ENCODE measurements around the gene SRPX2. TPM values are rescaled to one million over a fixed set of nuclear protein-coding genes. Genes with fewer than 3 reads are reported as not detected.

SRPX2 gene
- total and polyA plus RNA-seq, 2 of the 13 experiments (the other 11 are each of a cell fraction or from before 2014, with no cell fraction given) = 1.5 to 6.7 TPM

DNA sequence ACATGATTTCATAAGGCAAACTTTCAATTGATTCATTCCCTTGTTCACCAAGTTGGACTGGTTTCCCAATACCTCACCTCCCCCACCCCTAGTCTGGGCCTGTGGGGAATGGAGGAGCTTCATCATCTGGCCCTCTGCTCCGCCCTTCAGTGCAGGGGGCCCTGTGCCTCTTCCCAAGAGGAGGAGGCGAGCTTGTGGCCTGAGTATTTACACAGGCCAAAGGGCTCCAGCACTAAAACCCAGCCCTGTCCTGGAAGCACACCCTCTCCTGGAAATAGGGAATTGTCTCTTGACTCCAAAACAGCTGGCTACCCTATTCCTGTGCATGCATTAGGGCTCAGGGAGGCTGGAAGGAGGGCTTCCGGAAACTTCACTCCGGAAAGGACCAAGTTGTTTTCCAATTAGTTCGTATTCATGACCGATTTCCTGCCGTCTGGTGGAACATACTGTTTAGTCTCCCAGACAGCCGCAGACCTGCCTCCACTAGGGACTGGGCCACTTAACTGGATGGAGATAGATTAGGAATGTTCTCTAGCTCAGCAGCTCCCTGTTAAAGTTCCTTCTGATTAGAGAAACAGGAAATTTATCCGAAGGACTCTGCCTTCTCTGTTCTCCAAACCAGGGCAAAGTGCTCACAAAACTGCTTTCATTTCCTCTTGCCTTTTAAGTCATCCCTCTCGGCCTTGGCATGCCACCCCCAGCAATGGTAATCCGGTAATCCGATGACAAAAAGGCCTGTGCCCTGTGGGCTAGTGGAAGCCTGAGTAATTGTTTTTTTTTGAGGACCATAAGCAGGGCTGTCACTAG, 5.8 kb downstream of the SRPX2 start (continued):
- TF ChIP-seq, protein P1, sequence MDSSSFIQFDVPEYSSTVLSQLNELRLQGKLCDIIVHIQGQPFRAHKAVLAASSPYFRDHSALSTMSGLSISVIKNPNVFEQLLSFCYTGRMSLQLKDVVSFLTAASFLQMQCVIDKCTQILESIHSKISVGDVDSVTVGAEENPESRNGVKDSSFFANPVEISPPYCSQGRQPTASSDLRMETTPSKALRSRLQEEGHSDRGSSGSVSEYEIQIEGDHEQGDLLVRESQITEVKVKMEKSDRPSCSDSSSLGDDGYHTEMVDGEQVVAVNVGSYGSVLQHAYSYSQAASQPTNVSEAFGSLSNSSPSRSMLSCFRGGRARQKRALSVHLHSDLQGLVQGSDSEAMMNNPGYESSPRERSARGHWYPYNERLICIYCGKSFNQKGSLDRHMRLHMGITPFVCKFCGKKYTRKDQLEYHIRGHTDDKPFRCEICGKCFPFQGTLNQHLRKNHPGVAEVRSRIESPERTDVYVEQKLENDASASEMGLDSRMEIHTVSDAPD (CRISPR knock-in tag; IDR thresholded peaks at IDR 0.05) = no peak
- TF ChIP-seq WIZ (CRISPR knock-in tag; IDR thresholded peaks at IDR 0.05) (no peak), HES4 (CRISPR knock-in tag; IDR thresholded peaks at IDR 0.05; ENCODE audit: borderline replicate concordance) (no peak), JARID2 (CRISPR knock-in tag; IDR thresholded peaks at IDR 0.05; ENCODE audit: insufficient replicate concordance) (no peak), HOXA7 (CRISPR knock-in tag; IDR thresholded peaks at IDR 0.05) (no peak), ZC3H13 (CRISPR knock-in tag; IDR thresholded peaks at IDR 0.05) (no peak), ZNF589 (CRISPR knock-in tag; conservative IDR thresholded peaks at IDR 0.05) (no peak), HOXA9 (CRISPR knock-in tag; IDR thresholded peaks at IDR 0.05; ENCODE audit: borderline replicate concordance) (no peak), HDAC6 (IDR thresholded peaks at IDR 0.05; ENCODE audit: low read depth, low read length) (no peak), U2AF2 (IDR thresholded peaks at IDR 0.05; ENCODE audit: low read depth, low read length) (no peak), KLF15 (CRISPR knock-in tag; IDR thresholded peaks at IDR 0.05; ENCODE audit: borderline replicate concordance) (no peak), TAF15 (IDR thresholded peaks at IDR 0.05; ENCODE audit: low read depth, low read length, poor library complexity, severe bottlenecking) (no peak), SNAI1 (CRISPR knock-in tag; IDR thresholded peaks at IDR 0.05; ENCODE audit: borderline replicate concordance) (no peak), FOSL2 (CRISPR knock-in tag; IDR thresholded peaks at IDR 0.05) (peak; percentile 58), PLRG1 (conservative IDR thresholded peaks at IDR 0.05) (no peak), ZNF138 (CRISPR knock-in tag; IDR thresholded peaks at IDR 0.05; ENCODE audit: low read depth) (no peak), SRSF9 (IDR thresholded peaks at IDR 0.05; ENCODE audit: borderline replicate concordance, insufficient read depth, low read depth, low read length, poor library complexity, severe bottlenecking) (no peak), GPN1 (CRISPR knock-in tag; IDR thresholded peaks at IDR 0.05; ENCODE audit: borderline replicate concordance) (no peak), RFX1 (IDR thresholded peaks at IDR 0.05) (no peak), ZNF747 (CRISPR knock-in tag; IDR thresholded peaks at IDR 0.05; ENCODE audit: borderline replicate concordance) (no peak), PRPF4 (IDR thresholded peaks at IDR 0.05; ENCODE audit: low read depth, low read length, poor library complexity, severe bottlenecking) (no peak)
- TF ChIP-seq, protein P2, sequence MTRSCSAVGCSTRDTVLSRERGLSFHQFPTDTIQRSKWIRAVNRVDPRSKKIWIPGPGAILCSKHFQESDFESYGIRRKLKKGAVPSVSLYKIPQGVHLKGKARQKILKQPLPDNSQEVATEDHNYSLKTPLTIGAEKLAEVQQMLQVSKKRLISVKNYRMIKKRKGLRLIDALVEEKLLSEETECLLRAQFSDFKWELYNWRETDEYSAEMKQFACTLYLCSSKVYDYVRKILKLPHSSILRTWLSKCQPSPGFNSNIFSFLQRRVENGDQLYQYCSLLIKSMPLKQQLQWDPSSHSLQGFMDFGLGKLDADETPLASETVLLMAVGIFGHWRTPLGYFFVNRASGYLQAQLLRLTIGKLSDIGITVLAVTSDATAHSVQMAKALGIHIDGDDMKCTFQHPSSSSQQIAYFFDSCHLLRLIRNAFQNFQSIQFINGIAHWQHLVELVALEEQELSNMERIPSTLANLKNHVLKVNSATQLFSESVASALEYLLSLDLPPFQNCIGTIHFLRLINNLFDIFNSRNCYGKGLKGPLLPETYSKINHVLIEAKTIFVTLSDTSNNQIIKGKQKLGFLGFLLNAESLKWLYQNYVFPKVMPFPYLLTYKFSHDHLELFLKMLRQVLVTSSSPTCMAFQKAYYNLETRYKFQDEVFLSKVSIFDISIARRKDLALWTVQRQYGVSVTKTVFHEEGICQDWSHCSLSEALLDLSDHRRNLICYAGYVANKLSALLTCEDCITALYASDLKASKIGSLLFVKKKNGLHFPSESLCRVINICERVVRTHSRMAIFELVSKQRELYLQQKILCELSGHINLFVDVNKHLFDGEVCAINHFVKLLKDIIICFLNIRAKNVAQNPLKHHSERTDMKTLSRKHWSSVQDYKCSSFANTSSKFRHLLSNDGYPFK (CRISPR knock-in tag; IDR thresholded peaks at IDR 0.05; ENCODE audit: borderline replicate concordance) = no peak
- TF ChIP-seq, protein P3, sequence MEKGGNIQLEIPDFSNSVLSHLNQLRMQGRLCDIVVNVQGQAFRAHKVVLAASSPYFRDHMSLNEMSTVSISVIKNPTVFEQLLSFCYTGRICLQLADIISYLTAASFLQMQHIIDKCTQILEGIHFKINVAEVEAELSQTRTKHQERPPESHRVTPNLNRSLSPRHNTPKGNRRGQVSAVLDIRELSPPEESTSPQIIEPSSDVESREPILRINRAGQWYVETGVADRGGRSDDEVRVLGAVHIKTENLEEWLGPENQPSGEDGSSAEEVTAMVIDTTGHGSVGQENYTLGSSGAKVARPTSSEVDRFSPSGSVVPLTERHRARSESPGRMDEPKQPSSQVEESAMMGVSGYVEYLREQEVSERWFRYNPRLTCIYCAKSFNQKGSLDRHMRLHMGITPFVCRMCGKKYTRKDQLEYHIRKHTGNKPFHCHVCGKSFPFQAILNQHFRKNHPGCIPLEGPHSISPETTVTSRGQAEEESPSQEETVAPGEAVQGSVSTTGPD (CRISPR knock-in tag; IDR thresholded peaks at IDR 0.05) = no peak
